Measurements from ENCODE around the gene RLN1.

- TF ChIP-seq REST (IDR thresholded peaks at IDR 0.05; ENCODE audit: unreplicated experiment) (no peak), EZH2 (IDR thresholded peaks at IDR 0.05; ENCODE audit: low read depth, unreplicated experiment) (no peak), CTCF (conservative IDR thresholded peaks at IDR 0.05; ENCODE audit: low read depth in 2 of 2) (no peak), EZH2phosphoT487 (IDR thresholded peaks at IDR 0.05; ENCODE audit: unreplicated experiment) (no peak), CREB1 (CRISPR knock-in tag; IDR thresholded peaks at IDR 0.05; ENCODE audit: low read depth) (no peak), ZNF114 (CRISPR knock-in tag; IDR thresholded peaks at IDR 0.05) (no peak)
Observed at GRCh38 chr9:5355817-5356216, 16.1 kb upstream of the RLN1 start.
